Right cardiac atrium (tissue), 5 donors: ENCODE measurements around the gene S100A3. TPM values are rescaled to one million over a fixed set of nuclear protein-coding genes. Genes with fewer than 3 reads are reported as not detected.
"Not testable (repeated sequence)": the region's sequence is repeated elsewhere in the genome, so short reads cannot be mapped to it uniquely, and the experiment has no call there.

Experiments
- ATAC-seq, 2 donors: fragments of 200-7000 bp; cut with Tn5 transposase; one replicate each; pipeline versions ENCODE4 v1.8.0 to v1.9.1; 2020; ENCODE audit warnings: moderate library complexity in 2 of 2, mild to moderate bottlenecking in 1 of 2
- DNase-seq, 3 donors: peaks; one replicate each; pipeline ENCODE4 v3.0.0-alpha.2; 2020
- H3K27ac ChIP-seq: one replicate; pipeline ENCODE4 v1.5.1; 2013; ENCODE audit warnings: mild to moderate bottlenecking, low read length, control low read depth, moderate library complexity
- H3K27me3 ChIP-seq: one replicate; pipeline ENCODE4 v1.6.1; 2013; ENCODE audit not compliant: control insufficient read depth, insufficient read depth
- H3K4me1 ChIP-seq: one replicate; pipeline ENCODE4 v1.6.1; 2013; ENCODE audit warnings: low read length; ENCODE audit not compliant: control insufficient read depth, insufficient read depth
- H3K4me3 ChIP-seq: one replicate; pipeline ENCODE4 v1.5.1; 2013; ENCODE audit warnings: low read length, control low read depth
- H3K9me3 ChIP-seq: one replicate; pipeline ENCODE4 v1.6.1; 2013; ENCODE audit warnings: low read length; ENCODE audit not compliant: control insufficient read depth
- WGBS: extraction: QIAGEN DNeasy Blood & Tissue Kit; methylation state at CpG from one replicate; pipeline ENCODE4 v1.1.7; 2013; 5-methylcytosine and 5-hydroxymethylcytosine counted together
- intact Hi-C, 4 donors: fragments of 100-400 bp; cut with DNase I; formaldehyde crosslinking; loops; one replicate each; pipeline versions ENCODE4 v1.11.0 to v1.14.0; 2022 to 2023
- long read RNA-seq, 4 donors: library from polyadenylated mRNA; unstranded; transcript quantifications; one replicate each; pipeline ENCODE4 v2.0.0, GENCODE V29; 2020 to 2021
- polyA plus RNA-seq: library from polyadenylated mRNA; stranded (reverse); fragments of 200-250 nt; gene quantifications from one replicate; pipeline ENCODE4 v1.2.3, GENCODE V29; 2013
- total RNA-seq, 4 donors: library from RNA; stranded (reverse); fragmentation: NEBNext Ultra II Directional; extraction: Animal tissue kit (Norgen Biotek cat#: 25700); gene quantifications; one replicate each; pipeline ENCODE4 v1.2.1, GENCODE V29; 2021
- donor health status: healthy with polysubstance abuse.
- donor health status: DM: no; HTN: yes; CAD: no.
- donor health status: DM: no; HTN: no; CAD: no.
- donor health status: DM: no; HTN: yes; CAD: no; lungs with severe emphysema.
- donor health status: DM: yes; HTN: yes; CAD: no.

S100A3 gene, protein sequence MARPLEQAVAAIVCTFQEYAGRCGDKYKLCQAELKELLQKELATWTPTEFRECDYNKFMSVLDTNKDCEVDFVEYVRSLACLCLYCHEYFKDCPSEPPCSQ
- total RNA-seq (1 to 10 TPM in 2 of 4 donors, under 1 TPM in 2; 0.54 to 2.0 (median 1.1) TPM), polyA plus RNA-seq (1.6 TPM)
- long read RNA-seq, donor 1, partial matches to known transcripts, result 0 of 1 reads
- long read RNA-seq, donor 1, other reads (novel, unspliced or antisense), result 0 of 1 reads
- long read RNA-seq, donor 2, result 0 reads
- long read RNA-seq, donor 3, partial matches to known transcripts, result 0 of 1 reads
- long read RNA-seq, donor 3, other reads (novel, unspliced or antisense), result 0 of 1 reads
- long read RNA-seq, donor 4, partial matches to known transcripts, result 0 of 1 reads
- long read RNA-seq, donor 4, other reads (novel, unspliced or antisense), result 0 of 1 reads

DNA sequence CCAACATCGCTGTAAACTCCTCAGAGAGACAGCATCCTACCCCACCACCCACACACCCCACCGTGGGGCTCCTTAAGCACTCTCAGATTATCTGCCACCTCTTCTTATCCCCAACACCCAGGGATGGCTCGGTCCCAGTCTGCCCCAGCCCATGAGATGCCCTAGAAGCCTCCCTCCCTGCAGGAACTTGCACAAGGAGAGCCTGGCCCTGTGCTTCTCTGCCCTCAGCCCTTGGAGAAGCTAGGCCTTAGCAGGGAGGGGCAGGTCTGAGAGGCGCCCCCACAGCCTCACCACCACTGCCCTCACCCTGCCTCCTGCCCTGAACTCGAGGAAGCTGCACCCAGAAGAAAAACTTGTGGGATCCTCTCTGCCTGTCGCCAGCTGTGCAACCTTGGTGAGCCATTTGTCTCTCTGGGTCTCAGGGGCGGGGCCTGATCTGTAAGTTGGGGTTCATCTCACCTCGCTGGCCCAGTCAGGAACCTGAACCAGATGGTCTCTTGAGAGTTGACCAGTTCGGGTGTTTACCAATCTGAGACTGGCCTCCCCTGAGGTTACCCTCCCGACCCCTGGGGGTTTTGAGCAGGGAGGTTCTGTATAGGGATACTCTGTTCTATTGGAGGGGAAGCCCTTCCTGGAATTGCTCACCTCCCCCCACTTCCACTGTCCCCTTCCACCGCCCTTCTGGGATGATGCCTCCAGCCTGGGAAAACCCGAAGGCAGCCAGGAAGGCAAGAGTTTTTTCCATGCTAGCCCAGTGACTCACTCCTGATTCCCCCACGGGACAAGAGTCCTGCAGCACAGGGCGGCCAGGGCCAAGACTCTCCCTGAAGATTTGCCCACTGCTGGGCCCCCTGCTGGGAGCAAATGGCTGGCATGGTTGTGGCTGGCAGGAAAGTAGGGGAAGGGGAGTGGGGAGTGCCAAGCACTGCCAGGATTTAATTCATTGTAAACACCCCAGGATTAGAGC lies at the start of gene S100A3:
Gene S100A3, minus strand, starts transcription at position 537 of the 967 bp plus-strand sequence. CDS start 773 bp downstream, outside the sequence.
- DNase-seq, result peak; percentile 87 to 90 (median 89)
- intact Hi-C loops, result no loop called here
- Histone ChIP-seq H3K9me3 (no peaks in the 10 kb centered on the region), H3K4me1 (peaks cover 24% of the 10 kb centered on the region), H3K27me3 (no peaks in the 10 kb centered on the region), H3K27ac (peak within 1 kb of the TSS; percentile 32), H3K4me3 (no peak within 1 kb of the TSS)
- 62% methylated on average over 14 of the region's 14 CpGs for WGBS
- ATAC-seq, result peak; percentile 58 to 76

- Histone ChIP-seq H3K27me3 (no peaks in the 10 kb centered on the region), H3K4me3 (no peak overlapping the region), H3K27ac (no peak overlapping the region), H3K9me3 (no peaks in the 10 kb centered on the region), H3K4me1 (no peaks in the 10 kb centered on the region)
- ATAC-seq (peak; percentile 29 to 53), DNase-seq (no peak)
- intact Hi-C loops, result no loop called here
- 67% methylated on average over 7 of the region's 7 CpGs for WGBS
These were observed 49.5 kb upstream of the S100A3 start for GRCh38 chr1:153598309-153599172.

DNA sequence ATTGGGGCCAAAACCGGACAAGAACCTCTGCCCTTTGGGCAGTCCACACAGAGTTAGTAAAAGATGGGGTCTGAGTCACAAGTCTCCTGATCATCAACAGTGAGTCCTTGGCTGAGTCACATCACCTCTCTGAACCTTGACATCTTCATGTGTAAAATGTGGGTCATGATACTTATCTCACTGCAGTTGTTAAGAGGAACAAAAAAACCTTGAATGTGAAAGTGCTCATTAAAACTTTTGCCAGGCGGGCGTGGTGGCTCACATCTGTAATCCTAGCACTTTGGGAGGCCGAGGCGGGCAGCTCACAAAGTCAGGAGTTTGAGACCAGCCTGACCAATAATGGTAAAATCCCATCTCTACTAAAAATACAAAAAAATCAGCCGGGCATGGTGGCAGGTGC lies 48.1 kb upstream of the S100A3 start:
- ATAC-seq (no peak), DNase-seq (no peak)
- Histone ChIP-seq H3K27ac (no peak overlapping the region), H3K27me3 (no peaks in the 10 kb centered on the region), H3K9me3 (no peaks in the 10 kb centered on the region), H3K4me3 (no peak overlapping the region), H3K4me1 (no peaks in the 10 kb centered on the region)
- WGBS, result 91% methylated on average over 6 of the region's 6 CpGs
- intact Hi-C loops, result no loop called here

GRCh38 chr1:153592748-153593147 lies 43.7 kb upstream of the S100A3 start:
- Histone ChIP-seq H3K4me1 (no peaks in the 10 kb centered on the region), H3K9me3 (no peaks in the 10 kb centered on the region), H3K27me3 (no peaks in the 10 kb centered on the region), H3K27ac (no peak overlapping the region), H3K4me3 (no peak overlapping the region)
- DNase-seq (no peak), ATAC-seq (no peak)
- intact Hi-C loops, result no loop called here
- WGBS, result 57% methylated on average over 4 of the region's 4 CpGs

- no peaks in the 10 kb centered on the region for H3K27me3 ChIP-seq
- H3K4me1 ChIP-seq, result no peaks in the 10 kb centered on the region
- no peak for ATAC-seq
- H3K4me3 ChIP-seq, result no peak overlapping the region
- no peak overlapping the region for H3K27ac ChIP-seq
- intact Hi-C loops, result no loop called here
- 65% methylated on average over 2 of the region's 2 CpGs for WGBS
- no peak for DNase-seq
- H3K9me3 ChIP-seq, result no peaks in the 10 kb centered on the region
These were observed 39.4 kb upstream of the S100A3 start for GRCh38 chr1:153588482-153588881.

GRCh38 chr1:153588033-153588432 lies 39.0 kb upstream of the S100A3 start:
- 93% methylated on average over 10 of the region's 10 CpGs for WGBS
- intact Hi-C loops, H3K4me1 ChIP-seq, H3K4me3 ChIP-seq, H3K9me3 ChIP-seq, H3K27ac ChIP-seq, ATAC-seq, DNase-seq, H3K27me3 ChIP-seq: not testable (repeated sequence)

- intact Hi-C loops, result no loop called here
- WGBS, result 38% methylated on average over 5 of the region's 5 CpGs
- peak; percentile 50 to 68 for ATAC-seq
These were observed 38.3 kb upstream of the S100A3 start for GRCh38 chr1:153587314-153587713.

DNA sequence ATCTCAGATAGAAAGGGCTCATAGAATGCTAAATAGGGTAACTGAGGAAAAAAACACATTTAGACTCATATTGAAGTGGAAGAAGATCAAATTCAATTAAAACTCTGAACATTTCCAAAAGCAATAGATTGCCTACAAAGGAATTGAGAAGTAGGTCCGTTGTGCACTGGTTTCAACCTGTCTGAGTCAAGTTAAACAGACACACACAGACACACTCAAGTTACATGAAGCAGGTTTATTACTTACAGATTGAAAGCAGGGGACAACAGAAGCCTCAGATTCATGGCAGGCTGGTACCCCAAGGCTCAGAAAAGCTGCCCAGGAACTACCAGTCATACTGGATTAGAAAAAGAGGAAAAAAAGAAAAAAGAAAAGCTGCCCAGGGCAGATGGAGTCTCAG lies 37.3 kb upstream of the S100A3 start:
- H3K27ac ChIP-seq, result no peak overlapping the region
- no peak overlapping the region for H3K4me3 ChIP-seq
- no peak for DNase-seq
- H3K4me1 ChIP-seq, result no peaks in the 10 kb centered on the region
- intact Hi-C loops, result no loop called here
- 44% methylated on average over 1 of the region's 1 CpG for WGBS
- no peak for ATAC-seq
- H3K27me3 ChIP-seq, result no peaks in the 10 kb centered on the region
- no peaks in the 10 kb centered on the region for H3K9me3 ChIP-seq

More at GRCh38 chr1:153587314-153587713, 38.3 kb upstream of the S100A3 start:
- no peak for DNase-seq
- no peaks in the 10 kb centered on the region for H3K9me3 ChIP-seq
- H3K4me1 ChIP-seq, result no peaks in the 10 kb centered on the region
- H3K27me3 ChIP-seq, result no peaks in the 10 kb centered on the region
- no peak overlapping the region for H3K27ac ChIP-seq
- H3K4me3 ChIP-seq, result no peak overlapping the region

- DNase-seq (no peak), ATAC-seq (no peak)
- Histone ChIP-seq H3K9me3 (no peaks in the 10 kb centered on the region), H3K4me1 (no peaks in the 10 kb centered on the region), H3K4me3 (no peak overlapping the region), H3K27me3 (no peaks in the 10 kb centered on the region), H3K27ac (no peak overlapping the region)
- intact Hi-C loops, result no loop called here
- WGBS, result 95% methylated on average over 1 of the region's 1 CpG
These were observed 35.9 kb upstream of the S100A3 start for GRCh38 chr1:153585006-153585405.

GRCh38 chr1:153583976-153584375 lies 34.9 kb upstream of the S100A3 start:
- H3K4me1 ChIP-seq, result no peaks in the 10 kb centered on the region
- 83% methylated on average over 2 of the region's 2 CpGs for WGBS
- no peak overlapping the region for H3K4me3 ChIP-seq
- no peak for DNase-seq
- no peaks in the 10 kb centered on the region for H3K27me3 ChIP-seq
- ATAC-seq, result no peak
- intact Hi-C loops, result no loop called here
- no peak overlapping the region for H3K27ac ChIP-seq
- no peaks in the 10 kb centered on the region for H3K9me3 ChIP-seq
